SK-N-SH treated with all-trans-retinoic acid at 6 μM for 48 hours (cell line): ENCODE results near the gene SLC38A8.

Source experiments
- ATAC-seq: fragments of 200-7000 bp; cut with Tn5 transposase; 3 replicates; pipeline ENCODE4 v1.9.1; 2020; ENCODE audit warnings: mild to moderate bottlenecking, moderate library complexity
- ARNTL ChIP-seq: fragments of 450-650 bp; formaldehyde crosslinking; IDR thresholded peaks from 2 replicates; pipeline ENCODE4 v1.5.0; 2020; ENCODE audit warnings: low read depth, mild to moderate bottlenecking, moderate library complexity, borderline replicate concordance
- BACH2 ChIP-seq: fragments of 250-450 bp; sonication (Bioruptor Pico); IDR thresholded peaks from 2 replicates; pipeline ENCODE4 v1.9.0; 2021; ENCODE audit warnings: mild to moderate bottlenecking, borderline replicate concordance
- ESRRG ChIP-seq: fragments of 250-450 bp; sonication (Bioruptor Pico); IDR thresholded peaks from 2 replicates; pipeline ENCODE4 v1.6.1; 2021; ENCODE audit warnings: mild to moderate bottlenecking
- GLIS3 ChIP-seq: fragments of 250-450 bp; sonication (Bioruptor Pico); IDR thresholded peaks from 2 replicates; pipeline ENCODE4 v1.5.0; 2020; ENCODE audit warnings: mild to moderate bottlenecking, moderate library complexity
- ISL1 ChIP-seq: fragments of 250-450 bp; sonication (Bioruptor Pico); IDR thresholded peaks from 2 replicates; pipeline ENCODE4 v2.1.2; 2022; ENCODE audit warnings: mild to moderate bottlenecking, moderate library complexity
- OSR1 ChIP-seq: fragments of 250-450 bp; sonication (Bioruptor Pico); IDR thresholded peaks from 2 replicates; pipeline ENCODE4 v1.8.0; 2022; ENCODE audit warnings: moderate library complexity, mild to moderate bottlenecking, inconsistent platforms
- PPARA ChIP-seq: fragments of 250-450 bp; sonication (Bioruptor Pico); IDR thresholded peaks from 2 replicates; pipeline ENCODE4 v1.5.0; 2020; ENCODE audit warnings: mild to moderate bottlenecking, borderline replicate concordance
- RARB ChIP-seq: fragments of 250-450 bp; sonication (Bioruptor Pico); IDR thresholded peaks from 2 replicates; pipeline ENCODE4 v1.8.0; 2021; ENCODE audit warnings: mild to moderate bottlenecking, moderate library complexity
- SNAI2 ChIP-seq: fragments of 250-450 bp; sonication (Bioruptor Pico); IDR thresholded peaks from 2 replicates; pipeline ENCODE4 v1.5.0; 2020; ENCODE audit warnings: mild to moderate bottlenecking, moderate library complexity
- TCF4 ChIP-seq: fragments of 250-450 bp; sonication (Bioruptor Pico); IDR thresholded peaks from 2 replicates; pipeline ENCODE4 v1.8.0; 2021; ENCODE audit warnings: mild to moderate bottlenecking, moderate library complexity, borderline replicate concordance
- TOX ChIP-seq: fragments of 250-450 bp; sonication (Bioruptor Pico); IDR thresholded peaks from 2 replicates; pipeline ENCODE4 v1.8.0; 2021; ENCODE audit warnings: mild to moderate bottlenecking, moderate library complexity, borderline replicate concordance
- ZC3H10 ChIP-seq: fragments of 250-450 bp; sonication (Bioruptor Pico); IDR thresholded peaks from 2 replicates; pipeline ENCODE4 v1.5.1; 2021; ENCODE audit warnings: mild to moderate bottlenecking, moderate library complexity
- ZFP3 ChIP-seq: fragments of 250-450 bp; sonication (Bioruptor Pico); IDR thresholded peaks from 2 replicates; pipeline ENCODE4 v1.5.0; 2020; ENCODE audit warnings: mild to moderate bottlenecking, moderate library complexity
- ZFP30 ChIP-seq: fragments of 450-650 bp; formaldehyde crosslinking; IDR thresholded peaks from 2 replicates; pipeline ENCODE4 v1.5.0; 2022; ENCODE audit warnings: mild to moderate bottlenecking, moderate library complexity
- ZNF565 ChIP-seq: fragments of 450-650 bp; formaldehyde crosslinking; conservative IDR thresholded peaks from 2 replicates; pipeline ENCODE4 v1.5.0; 2020; ENCODE audit warnings: low read depth, mild to moderate bottlenecking, moderate library complexity
- ZNF70 ChIP-seq: fragments of 450-650 bp; formaldehyde crosslinking; IDR thresholded peaks from 2 replicates; pipeline ENCODE4 v1.5.0; 2020; ENCODE audit warnings: mild to moderate bottlenecking, moderate library complexity
- TF ChIP-seq, protein P1 (sequence below): fragments of 250-450 bp; sonication (Bioruptor Pico); IDR thresholded peaks from 2 replicates; pipeline ENCODE4 v1.5.0; 2020; ENCODE audit warnings: mild to moderate bottlenecking, moderate library complexity
- TF ChIP-seq, protein P2 (sequence below): fragments of 250-450 bp; sonication (Bioruptor Pico); IDR thresholded peaks from 2 replicates; pipeline ENCODE4 v1.5.1; 2021; ENCODE audit warnings: mild to moderate bottlenecking, moderate library complexity
- TF ChIP-seq, protein P3 (sequence below): fragments of 250-450 bp; sonication (Bioruptor Pico); IDR thresholded peaks from 2 replicates; pipeline ENCODE4 v1.5.1; 2020; ENCODE audit warnings: low read depth, mild to moderate bottlenecking, moderate library complexity
- TF ChIP-seq, protein P4 (sequence below): fragments of 250-450 bp; sonication (Bioruptor Pico); IDR thresholded peaks from 2 replicates; pipeline ENCODE4 v1.8.0; 2021; ENCODE audit warnings: low read depth, mild to moderate bottlenecking, moderate library complexity, borderline replicate concordance
- TF ChIP-seq, protein P5 (sequence below): fragments of 250-450 bp; sonication (Bioruptor Pico); IDR thresholded peaks from 2 replicates; pipeline ENCODE4 v1.8.0; 2020; ENCODE audit warnings: mild to moderate bottlenecking, moderate library complexity, borderline replicate concordance

The SLC38A8 gene

DNA sequence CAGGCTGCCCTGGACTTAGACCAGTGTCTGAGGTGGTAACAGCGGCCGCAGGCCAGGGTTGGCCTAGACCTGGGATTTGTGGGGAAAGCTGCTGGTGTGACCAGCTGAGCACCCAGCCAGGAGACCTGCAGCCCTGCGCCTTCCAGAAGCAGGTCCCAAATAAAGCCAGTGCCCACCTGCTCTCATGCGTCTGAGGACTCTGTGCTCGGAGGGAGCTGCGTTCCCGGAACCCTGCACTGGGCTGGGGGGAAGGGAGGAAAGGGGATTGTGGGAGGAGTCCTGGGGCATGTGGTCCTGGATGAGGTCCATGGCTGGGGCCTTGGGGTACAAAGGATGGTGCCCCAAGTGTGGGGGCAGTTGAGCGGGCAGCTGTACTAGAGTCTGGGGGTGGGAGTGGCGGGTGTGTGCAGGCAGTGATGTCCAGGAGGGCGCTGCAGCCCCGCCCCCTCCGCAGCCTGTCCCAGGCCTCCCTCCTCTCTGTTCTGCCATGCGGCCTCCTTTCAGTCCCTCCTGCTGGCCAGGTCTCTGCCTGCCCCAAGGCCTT lies 76.4 kb downstream of the SLC38A8 start:
- TF ChIP-seq RARB (CRISPR knock-in tag) (no peak), ARNTL (CRISPR knock-in tag) (no peak), SNAI2 (CRISPR knock-in tag) (no peak), ZNF70 (CRISPR knock-in tag) (no peak), TCF4 (no peak), BACH2 (no peak), ESRRG (CRISPR knock-in tag) (no peak)

DNA sequence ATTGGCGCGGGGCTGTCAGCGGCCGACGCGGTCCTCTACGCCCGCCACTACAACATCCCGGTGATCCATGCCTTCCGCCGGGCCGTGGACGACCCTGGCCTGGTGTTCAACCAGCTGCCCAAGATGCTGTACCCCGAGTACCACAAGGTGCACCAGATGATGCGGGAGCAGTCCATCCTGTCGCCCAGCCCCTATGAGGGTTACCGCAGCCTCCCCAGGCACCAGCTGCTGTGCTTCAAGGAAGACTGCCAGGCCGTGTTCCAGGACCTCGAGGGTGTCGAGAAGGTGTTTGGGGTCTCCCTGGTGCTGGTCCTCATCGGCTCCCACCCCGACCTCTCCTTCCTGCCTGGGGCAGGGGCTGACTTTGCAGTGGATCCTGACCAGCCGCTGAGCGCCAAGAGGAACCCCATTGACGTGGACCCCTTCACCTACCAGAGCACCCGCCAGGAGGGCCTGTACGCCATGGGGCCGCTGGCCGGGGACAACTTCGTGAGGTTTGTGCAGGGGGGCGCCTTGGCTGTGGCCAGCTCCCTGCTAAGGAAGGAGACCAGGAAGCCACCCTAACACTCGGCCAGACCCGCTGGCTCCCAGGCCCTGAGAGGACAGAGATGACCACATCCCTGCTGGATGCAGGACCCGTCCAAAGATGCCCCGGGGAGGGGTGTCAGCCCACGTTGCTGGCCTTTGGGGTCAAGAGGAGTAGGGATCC lies 77.0 kb downstream of the SLC38A8 start:
- no peak; the same call in 2 of the 3 replicates for ATAC-seq

More for the DNA sequence above, 76.4 kb downstream of the SLC38A8 start:
- ATAC-seq: no peak; the same call in 2 of the 3 replicates

DNA sequence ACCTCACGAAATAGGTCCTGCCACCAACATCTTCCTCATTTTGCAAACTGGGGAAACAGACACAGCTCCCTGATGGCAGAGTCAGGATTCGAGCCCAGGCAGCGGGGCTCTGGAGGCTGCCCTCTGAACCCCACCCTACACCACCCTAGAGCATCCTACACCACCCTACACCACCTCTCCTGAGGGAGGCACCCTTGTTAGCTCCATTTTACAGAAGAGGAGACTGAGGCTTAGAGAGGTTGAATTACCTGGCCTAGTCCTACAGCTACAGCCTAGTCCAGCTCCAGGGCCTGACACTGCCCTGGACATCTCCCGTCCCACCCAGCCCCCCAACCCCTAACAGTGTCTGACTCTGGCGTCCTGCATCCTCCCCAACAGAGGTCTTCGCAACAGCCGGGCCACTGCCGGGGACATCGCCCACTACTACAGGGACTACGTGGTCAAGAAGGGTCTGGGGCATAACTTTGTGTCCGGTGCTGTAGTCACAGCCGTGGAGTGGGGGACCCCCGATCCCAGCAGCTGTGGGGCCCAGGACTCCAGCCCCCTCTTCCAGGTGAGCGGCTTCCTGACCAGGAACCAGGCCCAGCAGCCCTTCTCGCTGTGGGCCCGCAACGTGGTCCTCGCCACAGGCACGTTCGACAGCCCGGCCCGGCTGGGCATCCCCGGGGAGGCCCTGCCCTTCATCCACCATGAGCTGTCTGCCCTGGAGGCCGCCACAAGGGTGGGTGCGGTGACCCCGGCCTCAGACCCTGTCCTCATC lies 77.7 kb downstream of the SLC38A8 start:
- no peak for ATAC-seq
- TF ChIP-seq PPARA (CRISPR knock-in tag): no peak
- TF ChIP-seq, protein P1, sequence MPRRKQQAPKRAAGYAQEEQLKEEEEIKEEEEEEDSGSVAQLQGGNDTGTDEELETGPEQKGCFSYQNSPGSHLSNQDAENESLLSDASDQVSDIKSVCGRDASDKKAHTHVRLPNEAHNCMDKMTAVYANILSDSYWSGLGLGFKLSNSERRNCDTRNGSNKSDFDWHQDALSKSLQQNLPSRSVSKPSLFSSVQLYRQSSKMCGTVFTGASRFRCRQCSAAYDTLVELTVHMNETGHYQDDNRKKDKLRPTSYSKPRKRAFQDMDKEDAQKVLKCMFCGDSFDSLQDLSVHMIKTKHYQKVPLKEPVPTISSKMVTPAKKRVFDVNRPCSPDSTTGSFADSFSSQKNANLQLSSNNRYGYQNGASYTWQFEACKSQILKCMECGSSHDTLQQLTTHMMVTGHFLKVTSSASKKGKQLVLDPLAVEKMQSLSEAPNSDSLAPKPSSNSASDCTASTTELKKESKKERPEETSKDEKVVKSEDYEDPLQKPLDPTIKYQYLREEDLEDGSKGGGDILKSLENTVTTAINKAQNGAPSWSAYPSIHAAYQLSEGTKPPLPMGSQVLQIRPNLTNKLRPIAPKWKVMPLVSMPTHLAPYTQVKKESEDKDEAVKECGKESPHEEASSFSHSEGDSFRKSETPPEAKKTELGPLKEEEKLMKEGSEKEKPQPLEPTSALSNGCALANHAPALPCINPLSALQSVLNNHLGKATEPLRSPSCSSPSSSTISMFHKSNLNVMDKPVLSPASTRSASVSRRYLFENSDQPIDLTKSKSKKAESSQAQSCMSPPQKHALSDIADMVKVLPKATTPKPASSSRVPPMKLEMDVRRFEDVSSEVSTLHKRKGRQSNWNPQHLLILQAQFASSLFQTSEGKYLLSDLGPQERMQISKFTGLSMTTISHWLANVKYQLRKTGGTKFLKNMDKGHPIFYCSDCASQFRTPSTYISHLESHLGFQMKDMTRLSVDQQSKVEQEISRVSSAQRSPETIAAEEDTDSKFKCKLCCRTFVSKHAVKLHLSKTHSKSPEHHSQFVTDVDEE (CRISPR knock-in tag): no peak
- no peak for TF ChIP-seq OSR1 (CRISPR knock-in tag)
- TF ChIP-seq RARB (CRISPR knock-in tag): no peak
- TF ChIP-seq, protein P2, sequence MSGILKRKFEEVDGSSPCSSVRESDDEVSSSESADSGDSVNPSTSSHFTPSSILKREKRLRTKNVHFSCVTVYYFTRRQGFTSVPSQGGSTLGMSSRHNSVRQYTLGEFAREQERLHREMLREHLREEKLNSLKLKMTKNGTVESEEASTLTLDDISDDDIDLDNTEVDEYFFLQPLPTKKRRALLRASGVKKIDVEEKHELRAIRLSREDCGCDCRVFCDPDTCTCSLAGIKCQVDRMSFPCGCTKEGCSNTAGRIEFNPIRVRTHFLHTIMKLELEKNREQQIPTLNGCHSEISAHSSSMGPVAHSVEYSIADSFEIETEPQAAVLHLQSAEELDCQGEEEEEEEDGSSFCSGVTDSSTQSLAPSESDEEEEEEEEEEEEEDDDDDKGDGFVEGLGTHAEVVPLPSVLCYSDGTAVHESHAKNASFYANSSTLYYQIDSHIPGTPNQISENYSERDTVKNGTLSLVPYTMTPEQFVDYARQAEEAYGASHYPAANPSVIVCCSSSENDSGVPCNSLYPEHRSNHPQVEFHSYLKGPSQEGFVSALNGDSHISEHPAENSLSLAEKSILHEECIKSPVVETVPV (CRISPR knock-in tag): no peak
- TF ChIP-seq, protein P3, sequence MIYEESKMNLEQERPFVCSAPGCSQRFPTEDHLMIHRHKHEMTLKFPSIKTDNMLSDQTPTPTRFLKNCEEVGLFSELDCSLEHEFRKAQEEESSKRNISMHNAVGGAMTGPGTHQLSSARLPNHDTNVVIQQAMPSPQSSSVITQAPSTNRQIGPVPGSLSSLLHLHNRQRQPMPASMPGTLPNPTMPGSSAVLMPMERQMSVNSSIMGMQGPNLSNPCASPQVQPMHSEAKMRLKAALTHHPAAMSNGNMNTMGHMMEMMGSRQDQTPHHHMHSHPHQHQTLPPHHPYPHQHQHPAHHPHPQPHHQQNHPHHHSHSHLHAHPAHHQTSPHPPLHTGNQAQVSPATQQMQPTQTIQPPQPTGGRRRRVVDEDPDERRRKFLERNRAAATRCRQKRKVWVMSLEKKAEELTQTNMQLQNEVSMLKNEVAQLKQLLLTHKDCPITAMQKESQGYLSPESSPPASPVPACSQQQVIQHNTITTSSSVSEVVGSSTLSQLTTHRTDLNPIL (CRISPR knock-in tag): no peak
- TF ChIP-seq ZC3H10 (CRISPR knock-in tag): no peak
- TF ChIP-seq, protein P4, sequence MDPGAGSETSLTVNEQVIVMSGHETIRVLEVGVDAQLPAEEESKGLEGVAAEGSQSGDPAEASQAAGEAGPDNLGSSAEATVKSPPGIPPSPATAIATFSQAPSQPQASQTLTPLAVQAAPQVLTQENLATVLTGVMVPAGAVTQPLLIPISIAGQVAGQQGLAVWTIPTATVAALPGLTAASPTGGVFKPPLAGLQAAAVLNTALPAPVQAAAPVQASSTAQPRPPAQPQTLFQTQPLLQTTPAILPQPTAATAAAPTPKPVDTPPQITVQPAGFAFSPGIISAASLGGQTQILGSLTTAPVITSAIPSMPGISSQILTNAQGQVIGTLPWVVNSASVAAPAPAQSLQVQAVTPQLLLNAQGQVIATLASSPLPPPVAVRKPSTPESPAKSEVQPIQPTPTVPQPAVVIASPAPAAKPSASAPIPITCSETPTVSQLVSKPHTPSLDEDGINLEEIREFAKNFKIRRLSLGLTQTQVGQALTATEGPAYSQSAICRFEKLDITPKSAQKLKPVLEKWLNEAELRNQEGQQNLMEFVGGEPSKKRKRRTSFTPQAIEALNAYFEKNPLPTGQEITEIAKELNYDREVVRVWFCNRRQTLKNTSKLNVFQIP (CRISPR knock-in tag): no peak
- TF ChIP-seq TCF4: no peak
- no peak for TF ChIP-seq ISL1 (CRISPR knock-in tag)
- no peak for TF ChIP-seq BACH2
- no peak for TF ChIP-seq ZFP3 (CRISPR knock-in tag)
- no peak for TF ChIP-seq SNAI2 (CRISPR knock-in tag)
- no peak for TF ChIP-seq ZNF565 (CRISPR knock-in tag)
- TF ChIP-seq ARNTL (CRISPR knock-in tag): no peak

More for the DNA sequence above, 77.0 kb downstream of the SLC38A8 start:
- TF ChIP-seq TCF4: no peak
- no peak for TF ChIP-seq ZC3H10 (CRISPR knock-in tag)
- no peak for TF ChIP-seq ZFP30 (CRISPR knock-in tag)
- TF ChIP-seq OSR1 (CRISPR knock-in tag): no peak
- no peak for TF ChIP-seq GLIS3 (CRISPR knock-in tag)
- TF ChIP-seq ARNTL (CRISPR knock-in tag): no peak
- TF ChIP-seq TOX (CRISPR knock-in tag): no peak
- TF ChIP-seq, protein P5, sequence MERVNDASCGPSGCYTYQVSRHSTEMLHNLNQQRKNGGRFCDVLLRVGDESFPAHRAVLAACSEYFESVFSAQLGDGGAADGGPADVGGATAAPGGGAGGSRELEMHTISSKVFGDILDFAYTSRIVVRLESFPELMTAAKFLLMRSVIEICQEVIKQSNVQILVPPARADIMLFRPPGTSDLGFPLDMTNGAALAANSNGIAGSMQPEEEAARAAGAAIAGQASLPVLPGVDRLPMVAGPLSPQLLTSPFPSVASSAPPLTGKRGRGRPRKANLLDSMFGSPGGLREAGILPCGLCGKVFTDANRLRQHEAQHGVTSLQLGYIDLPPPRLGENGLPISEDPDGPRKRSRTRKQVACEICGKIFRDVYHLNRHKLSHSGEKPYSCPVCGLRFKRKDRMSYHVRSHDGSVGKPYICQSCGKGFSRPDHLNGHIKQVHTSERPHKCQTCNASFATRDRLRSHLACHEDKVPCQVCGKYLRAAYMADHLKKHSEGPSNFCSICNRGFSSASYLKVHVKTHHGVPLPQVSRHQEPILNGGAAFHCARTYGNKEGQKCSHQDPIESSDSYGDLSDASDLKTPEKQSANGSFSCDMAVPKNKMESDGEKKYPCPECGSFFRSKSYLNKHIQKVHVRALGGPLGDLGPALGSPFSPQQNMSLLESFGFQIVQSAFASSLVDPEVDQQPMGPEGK (CRISPR knock-in tag): no peak
- TF ChIP-seq, all 23 proteins: peak for 0
